H9 (cell line): Measurements from ENCODE around the gene AK5. TPM values are rescaled to one million over a fixed set of nuclear protein-coding genes. Genes with fewer than 3 reads are reported as not detected.

Experiments used
- DNase-seq: peaks from one replicate; pipeline ENCODE4 v3.0.0-alpha.2; 2017
- H2AFZ ChIP-seq: one replicate; pipeline ENCODE4 v1.6.1; 2013; ENCODE audit warnings: mild to moderate bottlenecking, low read length, control low read depth, moderate library complexity
- H2AK5ac ChIP-seq: 2 replicates; pipeline ENCODE4 v1.6.1; 2013; ENCODE audit warnings: low read length, control low read depth, mixed read lengths; ENCODE audit not compliant: insufficient read length
- H2BK120ac ChIP-seq: one replicate; pipeline ENCODE4 v1.6.1; 2013; ENCODE audit warnings: low read depth, mild to moderate bottlenecking, low read length, control low read depth, inconsistent platforms; ENCODE audit not compliant: poor library complexity, severe bottlenecking
- H2BK12ac ChIP-seq: 2 replicates; pipeline ENCODE4 v1.6.1; 2013; ENCODE audit warnings: low read length, control low read depth, mixed read lengths, low read depth; ENCODE audit not compliant: insufficient read length
- H2BK15ac ChIP-seq: 2 replicates; pipeline ENCODE4 v1.6.1; 2013; ENCODE audit warnings: low read depth, low read length, control low read depth
- H2BK20ac ChIP-seq: one replicate; pipeline ENCODE4 v1.6.1; 2013; ENCODE audit warnings: low read depth, mild to moderate bottlenecking, low read length, control low read depth, inconsistent platforms; ENCODE audit not compliant: poor library complexity, severe bottlenecking
- H2BK5ac ChIP-seq: 2 replicates; pipeline ENCODE4 v1.6.1; 2013; ENCODE audit warnings: low read length, control low read depth, mixed read lengths; ENCODE audit not compliant: insufficient read length
- H3K14ac ChIP-seq: 2 replicates; pipeline ENCODE4 v1.6.1; 2013; ENCODE audit warnings: low read length, control low read depth; ENCODE audit not compliant: insufficient read depth
- H3K18ac ChIP-seq: 2 replicates; pipeline ENCODE4 v1.6.1; 2013; ENCODE audit warnings: low read depth, mild to moderate bottlenecking, mixed read lengths, low read length, control low read depth; ENCODE audit not compliant: insufficient read length
- H3K23ac ChIP-seq: 2 replicates; pipeline ENCODE4 v1.6.1; 2013; ENCODE audit warnings: low read length, control low read depth, mixed read lengths, low read depth; ENCODE audit not compliant: insufficient read length
- H3K23me2 ChIP-seq: 2 replicates; pipeline ENCODE4 v1.6.1; 2013; ENCODE audit warnings: low read depth, mild to moderate bottlenecking, mixed read lengths, low read length, control low read depth; ENCODE audit not compliant: insufficient read length, poor library complexity, severe bottlenecking
- H3K27ac ChIP-seq: 2 replicates; pipeline ENCODE4 v1.5.1; 2013; ENCODE audit warnings: low read length, control low read depth, mixed read lengths, low read depth; ENCODE audit not compliant: insufficient read length
- H3K27me3 ChIP-seq: 2 replicates; pipeline ENCODE4 v1.6.1; 2013; ENCODE audit warnings: low read length, control low read depth, inconsistent platforms; ENCODE audit not compliant: insufficient read depth
- H3K4ac ChIP-seq: 2 replicates; pipeline ENCODE4 v1.6.1; 2013; ENCODE audit warnings: low read depth, mild to moderate bottlenecking, control low read depth, inconsistent platforms, low read length, moderate library complexity
- H3K4me1 ChIP-seq: 2 replicates; pipeline ENCODE4 v1.6.1; 2013; ENCODE audit warnings: low read length, control low read depth, inconsistent platforms; ENCODE audit not compliant: insufficient read depth
- H3K4me2 ChIP-seq: 2 replicates; pipeline ENCODE4 v1.6.1; 2013; ENCODE audit warnings: low read length, control low read depth, mixed read lengths; ENCODE audit not compliant: insufficient read length, insufficient read depth
- H3K56ac ChIP-seq: 2 replicates; pipeline ENCODE4 v1.6.1; 2013; ENCODE audit warnings: low read depth, mild to moderate bottlenecking, mixed read lengths, low read length, control low read depth; ENCODE audit not compliant: insufficient read length
- H3K79me1 ChIP-seq: 2 replicates; pipeline ENCODE4 v1.6.1; 2013; ENCODE audit warnings: low read depth, mild to moderate bottlenecking, moderate library complexity, low read length, control low read depth, inconsistent platforms; ENCODE audit not compliant: insufficient read depth, poor library complexity, severe bottlenecking
- H3K79me2 ChIP-seq: 2 replicates; pipeline ENCODE4 v1.6.1; 2013; ENCODE audit warnings: low read length, control low read depth, inconsistent platforms; ENCODE audit not compliant: insufficient read depth
- H3K9ac ChIP-seq: 2 replicates; pipeline ENCODE4 v1.6.1; 2013; ENCODE audit warnings: low read length, control low read depth, mixed read lengths; ENCODE audit not compliant: insufficient read length; ENCODE audit errors: extremely low read depth
- H3K9me3 ChIP-seq: one replicate; pipeline ENCODE4 v1.6.1; 2013; ENCODE audit warnings: low read depth, low read length, inconsistent platforms; ENCODE audit not compliant: control insufficient read depth
- H3T11ph ChIP-seq: one replicate; pipeline ENCODE4 v1.6.1; 2013; ENCODE audit warnings: mild to moderate bottlenecking, low read length, control low read depth, inconsistent platforms
- H4K20me1 ChIP-seq: one replicate; pipeline ENCODE4 v1.6.1; 2013; ENCODE audit not compliant: control insufficient read depth, insufficient read length, insufficient read depth
- H4K5ac ChIP-seq: 2 replicates; pipeline ENCODE4 v1.6.1; 2013; ENCODE audit warnings: low read depth, mild to moderate bottlenecking, mixed read lengths, low read length, control low read depth; ENCODE audit not compliant: insufficient read length
- H4K8ac ChIP-seq: replicated peaks from 2 replicates; pipeline ENCODE4 v1.6.1; 2013; ENCODE audit warnings: low read length, control low read depth, mixed read lengths, low read depth; ENCODE audit not compliant: insufficient read length
- H4K91ac ChIP-seq: 2 replicates; pipeline ENCODE4 v1.6.1; 2013; ENCODE audit warnings: low read depth, mild to moderate bottlenecking, moderate library complexity, mixed read lengths, low read length, control low read depth; ENCODE audit not compliant: insufficient read length
- H3K27ac Mint-ChIP-seq, 3 experiments: 2 replicates in 2 of 3; 3 replicates in 1 of 3; pipeline ENCODE4 v1.8.0; 2020 to 2021; ENCODE audit warnings: mixed read lengths in 3 of 3, mild to moderate bottlenecking in 1 of 3, moderate library complexity in 1 of 3
- H3K27me3 Mint-ChIP-seq: 2 replicates; pipeline ENCODE4 v1.8.0; 2021; ENCODE audit warnings: low read depth, mild to moderate bottlenecking, moderate library complexity, mixed read lengths
- H3K36me3 Mint-ChIP-seq, 3 experiments: 2 replicates in 2 of 3; 3 replicates in 1 of 3; pipeline ENCODE4 v1.8.0; 2020 to 2021; ENCODE audit warnings: low read depth in 3 of 3, mixed read lengths in 3 of 3; ENCODE audit not compliant: insufficient read depth in 1 of 3
- H3K4me1 Mint-ChIP-seq, 2 experiments: 2 replicates each; pipeline ENCODE4 v1.8.0; 2020; ENCODE audit warnings: mixed read lengths in 2 of 2
- H3K4me3 Mint-ChIP-seq, 2 experiments: 2 replicates in 1 of 2; 3 replicates in 1 of 2; pipeline ENCODE4 v1.8.0; 2020 to 2021; ENCODE audit warnings: mild to moderate bottlenecking in 2 of 2, mixed read lengths in 2 of 2, moderate library complexity in 1 of 2
- H3K9me3 Mint-ChIP-seq, 2 experiments: 2 replicates in 1 of 2; 3 replicates in 1 of 2; pipeline ENCODE4 v1.8.0; 2020; ENCODE audit warnings: mild to moderate bottlenecking in 2 of 2, mixed read lengths in 2 of 2, moderate library complexity in 1 of 2
- WGBS: extraction: QIAGEN DNeasy Blood & Tissue Kit; methylation state at CpG from one replicate; pipeline ENCODE4 v1.1.7; 2013; ENCODE audit warnings: missing lambda C conversion rate, low lambda C conversion rate, mixed read lengths; ENCODE audit not compliant: insufficient read length; ENCODE audit errors: extremely low coverage; 5-methylcytosine and 5-hydroxymethylcytosine counted together
- total RNA-seq: library from RNA; stranded (reverse); gene quantifications from 2 replicates; pipeline ENCODE4 v1.2.1, GENCODE V29; 2021
- TF ChIP-seq, protein P1 (sequence below): fragments of 200-600 bp; sonication (generic); conservative IDR thresholded peaks from 3 replicates; pipeline ENCODE4 v1.8.0; 2021; ENCODE audit warnings: antibody characterized with exemption, mild to moderate bottlenecking

The AK5 gene
- total RNA-seq, 1 experiment from 2014 or later, result 2.5 TPM

DNA sequence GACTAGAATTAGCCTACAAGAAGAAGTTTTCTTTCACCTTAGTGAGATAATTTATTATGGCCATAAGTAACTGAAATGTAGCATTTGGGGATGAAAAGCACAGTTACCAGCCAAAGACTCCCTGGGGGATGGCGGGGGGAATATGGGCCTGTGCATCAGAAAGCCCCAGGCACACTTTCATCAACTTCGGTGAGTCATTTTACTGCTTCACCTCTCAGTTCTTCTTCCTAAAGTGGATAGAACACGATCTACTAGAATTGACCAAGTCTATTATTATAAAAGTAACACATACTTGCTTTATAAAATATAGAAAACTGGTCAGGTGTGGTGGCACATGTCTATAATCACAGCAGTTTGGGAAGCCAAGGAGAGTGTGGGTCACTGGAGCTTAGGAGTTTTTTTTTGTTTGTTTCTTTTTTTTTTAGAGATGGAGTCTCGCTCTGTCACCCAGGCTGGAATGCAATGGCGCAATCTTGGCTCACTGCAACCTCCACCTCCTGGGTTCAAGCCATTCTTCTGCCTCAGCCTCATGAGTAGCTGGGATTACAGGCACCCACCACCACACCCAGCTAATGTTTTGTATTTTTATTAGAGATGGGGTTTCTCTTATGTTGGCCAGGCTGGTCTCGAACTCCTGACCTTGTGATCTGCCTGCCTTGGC is 258.8 kb downstream of the AK5 start:
- no CpG with 5 or more reads among the region's 6 CpGs for WGBS
- no peak overlapping the region for H3K4me2 ChIP-seq
- H3K27ac ChIP-seq, result no peak overlapping the region
- H3K56ac ChIP-seq, result no peak overlapping the region
- no peak overlapping the region for H3K4ac ChIP-seq
- H3K27ac Mint-ChIP-seq, result no peak overlapping the region; a peak in 1 of 7 replicates
- H2BK15ac ChIP-seq, result no peak overlapping the region
- DNase-seq, result no peak
- no peak overlapping the region for H2AFZ ChIP-seq
- no peak overlapping the region for H2BK20ac ChIP-seq
- no peak overlapping the region for H3K9ac ChIP-seq
- H3K14ac ChIP-seq, result no peak overlapping the region
- H3K36me3 Mint-ChIP-seq, result no peaks in the 10 kb centered on the region
- H3K23ac ChIP-seq, result no peak overlapping the region
- no peaks in the 10 kb centered on the region for H3K79me1 ChIP-seq
- no peaks in the 10 kb centered on the region for H3K23me2 ChIP-seq
- H4K5ac ChIP-seq, result no peak overlapping the region
- no peak overlapping the region for H4K91ac ChIP-seq
- no peak overlapping the region for H2AK5ac ChIP-seq
- peaks cover 0 to 12% of the 10 kb centered on the region in 2 experiments; a peak in 3 of 4 replicates for H3K4me1 Mint-ChIP-seq
- H3K4me1 ChIP-seq, result no peaks in the 10 kb centered on the region
- no peak overlapping the region for H3K4me3 Mint-ChIP-seq
- H3T11ph ChIP-seq, result no peak overlapping the region
- no peaks in the 10 kb centered on the region for H3K79me2 ChIP-seq
- H3K9me3 ChIP-seq, result no peaks in the 10 kb centered on the region
- H4K20me1 ChIP-seq, result no peaks in the 10 kb centered on the region
- H3K27me3 Mint-ChIP-seq, result no peaks in the 10 kb centered on the region
- H3K18ac ChIP-seq, result no peak overlapping the region
- no peak overlapping the region for H4K8ac ChIP-seq
- H3K9me3 Mint-ChIP-seq, result no peaks in the 10 kb centered on the region
- no peak overlapping the region for H2BK12ac ChIP-seq
- H2BK120ac ChIP-seq, result no peak overlapping the region
- TF ChIP-seq, protein P1, sequence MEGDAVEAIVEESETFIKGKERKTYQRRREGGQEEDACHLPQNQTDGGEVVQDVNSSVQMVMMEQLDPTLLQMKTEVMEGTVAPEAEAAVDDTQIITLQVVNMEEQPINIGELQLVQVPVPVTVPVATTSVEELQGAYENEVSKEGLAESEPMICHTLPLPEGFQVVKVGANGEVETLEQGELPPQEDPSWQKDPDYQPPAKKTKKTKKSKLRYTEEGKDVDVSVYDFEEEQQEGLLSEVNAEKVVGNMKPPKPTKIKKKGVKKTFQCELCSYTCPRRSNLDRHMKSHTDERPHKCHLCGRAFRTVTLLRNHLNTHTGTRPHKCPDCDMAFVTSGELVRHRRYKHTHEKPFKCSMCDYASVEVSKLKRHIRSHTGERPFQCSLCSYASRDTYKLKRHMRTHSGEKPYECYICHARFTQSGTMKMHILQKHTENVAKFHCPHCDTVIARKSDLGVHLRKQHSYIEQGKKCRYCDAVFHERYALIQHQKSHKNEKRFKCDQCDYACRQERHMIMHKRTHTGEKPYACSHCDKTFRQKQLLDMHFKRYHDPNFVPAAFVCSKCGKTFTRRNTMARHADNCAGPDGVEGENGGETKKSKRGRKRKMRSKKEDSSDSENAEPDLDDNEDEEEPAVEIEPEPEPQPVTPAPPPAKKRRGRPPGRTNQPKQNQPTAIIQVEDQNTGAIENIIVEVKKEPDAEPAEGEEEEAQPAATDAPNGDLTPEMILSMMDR, result no peak
- H2BK5ac ChIP-seq, result no peak overlapping the region
- no peaks in the 10 kb centered on the region for H3K27me3 ChIP-seq
